Hematopoietic multipotent progenitor cell (in vitro differentiated cells): ENCODE results near the gene ST3GAL5. TPM values are rescaled to one million over a fixed set of nuclear protein-coding genes. Genes with fewer than 3 reads are reported as not detected.

Source experiments
- DNase-seq, 3 donors: peaks; one replicate each; pipeline ENCODE4 v3.0.0-alpha.2; 2011 to 2015; ENCODE audit warnings: low read depth in 2 of 3, low spot score in 2 of 3
- total RNA-seq: library from RNA; depleted of rRNA; stranded (reverse); fragments of >200 nt; gene quantifications from one replicate; pipeline ENCODE4 v1.2.3, GENCODE V29; 2012

ST3GAL5 gene
- total RNA-seq, 1 donor: 4.0 TPM

DNA sequence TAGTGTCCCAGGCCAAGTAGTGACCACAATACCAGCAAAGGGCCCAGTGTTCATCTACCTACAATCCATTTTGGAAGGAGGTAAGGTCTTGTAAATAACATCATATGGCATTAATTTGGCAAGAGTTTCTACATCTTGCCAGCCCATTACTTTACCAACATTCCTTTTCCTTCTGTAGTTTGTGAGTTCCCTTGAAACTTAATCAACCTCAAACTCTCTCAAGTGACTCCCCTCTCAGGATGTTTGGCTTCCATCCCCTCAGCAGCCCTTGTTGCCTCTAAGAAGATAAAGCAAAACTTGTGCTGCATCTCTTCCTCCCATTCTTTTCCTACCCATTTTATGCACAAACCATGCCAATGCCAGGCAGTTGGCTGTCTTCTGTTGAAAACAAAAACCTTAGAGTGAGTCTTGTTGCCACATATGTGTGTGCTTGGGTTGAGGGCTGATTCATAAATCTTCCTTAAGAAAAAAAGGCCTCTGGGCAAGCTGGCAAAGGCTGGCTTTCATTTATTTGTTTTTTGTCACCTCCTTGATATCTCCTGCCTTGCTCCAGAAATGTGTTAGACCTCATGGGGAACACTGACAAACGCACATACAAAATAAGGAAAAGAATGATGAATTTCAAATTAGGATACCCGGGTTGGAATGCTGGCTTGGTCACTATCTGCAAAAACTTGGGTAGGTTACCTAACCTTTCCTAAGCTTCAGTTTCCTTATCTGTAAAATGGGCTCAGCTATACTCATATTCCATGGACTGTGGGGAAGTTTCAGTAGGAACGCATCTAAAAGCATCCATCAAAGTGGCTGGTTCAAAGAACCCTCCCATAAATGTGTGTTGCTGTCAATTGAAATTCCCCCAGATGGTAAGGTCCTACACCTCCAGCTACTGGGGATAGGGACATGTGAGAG, 29.4 kb upstream of the ST3GAL5 start:
- DNase-seq: no peak

DNA sequence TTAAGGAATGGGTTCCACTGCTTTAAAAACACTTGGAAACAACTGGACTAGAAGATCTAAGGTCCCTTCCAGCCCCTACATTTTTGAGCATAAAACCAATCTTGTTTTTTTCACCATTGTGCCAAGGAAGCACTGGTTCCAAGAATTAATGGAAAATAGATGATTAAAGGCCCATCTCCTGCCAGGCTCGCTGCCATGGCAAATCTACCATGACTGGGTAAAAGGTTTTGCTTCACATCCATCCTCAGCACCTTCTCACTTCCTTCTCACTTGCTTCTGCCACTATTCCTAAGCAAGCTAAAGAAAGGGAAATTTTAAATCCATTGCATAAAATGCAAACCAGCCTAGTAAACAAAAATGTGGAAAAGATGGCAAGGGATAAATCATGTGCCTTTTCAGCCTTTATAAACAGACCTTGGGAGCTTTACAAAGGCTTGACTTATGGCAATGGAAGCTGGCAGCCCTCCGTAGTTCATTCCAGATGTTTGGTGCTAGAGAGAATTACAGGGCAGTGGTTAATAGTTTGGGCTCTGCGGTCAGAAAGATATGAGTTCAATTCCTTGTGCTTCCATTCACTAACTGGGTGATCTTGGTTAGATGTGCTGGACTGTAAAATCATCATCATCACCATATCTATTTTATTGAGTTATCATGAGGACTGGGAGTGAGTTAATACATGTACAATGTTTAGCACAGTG, 27.0 kb upstream of the ST3GAL5 start:
- no peak for DNase-seq

DNA sequence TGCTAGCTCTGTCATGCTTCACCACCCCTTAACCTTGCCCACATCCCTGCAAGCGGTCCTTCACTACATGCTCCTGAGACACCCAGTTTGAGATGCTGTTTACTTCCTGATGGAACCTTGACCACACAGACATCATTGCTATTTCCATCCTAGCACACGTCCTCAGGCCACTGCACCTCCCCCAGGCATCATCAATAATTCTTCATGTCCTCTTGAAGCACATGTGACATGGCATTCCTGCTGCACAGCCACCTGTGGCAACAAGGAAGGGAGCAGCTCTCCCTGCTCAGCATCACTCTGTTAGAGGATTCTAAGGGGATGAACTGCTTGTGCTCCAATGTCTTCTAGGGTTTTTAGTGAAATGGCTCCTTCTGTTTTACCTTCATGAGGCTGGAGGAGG, 26.1 kb upstream of the ST3GAL5 start:
- DNase-seq: no peak

DNA sequence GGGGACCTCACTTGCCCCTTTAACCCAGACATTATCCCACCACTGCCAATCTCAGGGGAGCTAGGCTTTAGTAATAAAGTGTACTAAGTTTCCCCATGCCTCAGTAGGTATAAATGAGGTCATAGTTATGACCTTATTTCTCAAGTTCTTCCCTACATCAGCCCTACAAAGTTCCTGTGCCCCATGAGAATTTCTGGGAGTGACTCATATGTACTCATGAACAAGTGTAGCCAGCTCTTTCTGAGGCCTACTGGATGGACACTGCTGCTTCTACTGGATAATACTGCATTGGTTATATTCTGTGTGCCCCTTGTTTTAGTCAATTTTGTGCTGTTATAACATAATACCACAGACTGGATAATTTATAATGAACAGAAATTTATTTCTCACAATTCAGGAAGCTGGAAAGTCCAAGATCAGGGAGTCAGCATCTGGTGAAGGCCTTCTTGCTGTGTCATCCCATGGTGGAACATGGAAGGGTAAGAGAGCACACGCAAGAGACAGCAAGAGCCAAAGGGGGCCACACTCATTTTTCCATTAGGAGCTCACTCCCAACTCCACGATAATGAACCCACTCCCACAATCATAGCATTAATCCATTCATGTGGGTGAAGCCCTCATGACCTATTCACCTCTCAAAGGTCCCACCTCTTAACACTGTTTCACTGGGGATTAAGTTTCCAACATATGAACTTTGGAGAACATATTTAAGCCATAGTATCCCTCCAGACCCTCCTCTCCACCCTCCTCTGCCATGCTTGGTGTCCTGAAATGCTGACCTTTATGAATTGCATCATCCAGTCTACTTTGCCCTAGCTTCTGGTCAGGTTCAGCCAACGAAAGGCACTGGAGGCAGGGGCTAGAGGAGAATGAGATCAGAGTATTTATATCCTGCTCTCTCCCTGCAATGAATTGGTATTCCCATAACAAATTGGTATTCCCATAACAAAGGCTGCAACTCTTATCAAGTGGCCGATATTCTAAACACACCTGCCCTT, 25.4 kb upstream of the ST3GAL5 start:
- no peak for DNase-seq

DNA sequence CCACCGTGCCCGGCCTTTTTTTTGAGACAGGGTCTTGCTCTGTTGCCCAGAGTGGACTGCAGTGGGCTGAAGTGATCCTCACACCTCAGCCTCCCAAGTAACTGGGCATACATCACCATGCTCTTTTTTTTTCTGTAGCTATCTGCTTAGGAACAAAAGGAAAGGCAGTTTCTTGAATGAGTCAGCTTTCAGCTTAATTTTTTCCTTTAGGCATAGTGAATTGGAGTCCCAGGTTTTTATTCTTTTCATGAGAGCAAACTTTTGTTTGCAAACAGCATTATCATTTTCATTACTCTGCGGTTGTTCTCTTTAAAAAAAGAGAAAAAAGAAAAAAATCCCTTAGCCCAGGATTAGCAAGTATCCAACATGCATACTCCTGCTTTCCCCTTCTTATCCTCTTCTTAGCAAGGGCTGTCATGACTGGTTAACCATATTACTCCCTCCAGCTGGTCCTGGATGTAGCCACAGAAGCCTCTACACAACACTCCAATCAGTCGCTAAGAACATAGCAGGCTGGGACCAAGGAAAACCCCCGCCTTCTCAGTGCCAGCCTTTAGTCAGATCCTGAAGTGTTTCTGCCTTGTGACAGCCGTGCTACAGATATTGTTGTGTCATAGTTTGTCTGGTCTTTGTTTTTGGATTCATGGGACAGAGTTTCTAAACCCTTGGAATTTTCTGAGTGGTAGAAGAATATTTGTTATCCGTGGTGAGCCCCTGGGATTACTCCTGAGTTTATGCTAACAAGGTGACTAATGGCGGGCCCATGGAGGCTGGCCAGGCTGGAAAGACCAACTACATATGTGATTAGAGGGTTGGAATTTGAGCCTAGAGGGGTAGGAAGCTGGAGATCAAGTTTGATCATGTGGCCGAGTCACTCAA, 23.3 kb upstream of the ST3GAL5 start:
- DNase-seq: no peak

DNA sequence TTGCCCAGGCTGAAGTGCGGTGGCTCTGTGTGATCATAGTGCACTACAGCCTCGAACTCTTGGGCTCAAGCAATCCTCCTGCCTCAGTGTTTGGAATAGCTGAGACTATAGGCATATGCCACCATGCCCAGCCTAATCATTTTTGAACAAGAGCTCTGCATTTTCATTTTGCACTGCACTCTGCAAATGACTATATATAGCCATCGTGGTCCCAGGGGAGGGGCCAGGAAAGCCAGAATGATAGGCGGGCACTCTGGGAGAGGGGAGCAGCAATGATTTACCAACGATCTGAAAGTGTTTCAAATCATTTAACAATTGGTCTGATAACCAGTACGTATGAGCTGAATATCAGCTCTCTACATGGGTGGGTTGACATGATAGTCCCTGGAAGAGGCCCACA, 22.3 kb upstream of the ST3GAL5 start:
- no peak for DNase-seq

DNA sequence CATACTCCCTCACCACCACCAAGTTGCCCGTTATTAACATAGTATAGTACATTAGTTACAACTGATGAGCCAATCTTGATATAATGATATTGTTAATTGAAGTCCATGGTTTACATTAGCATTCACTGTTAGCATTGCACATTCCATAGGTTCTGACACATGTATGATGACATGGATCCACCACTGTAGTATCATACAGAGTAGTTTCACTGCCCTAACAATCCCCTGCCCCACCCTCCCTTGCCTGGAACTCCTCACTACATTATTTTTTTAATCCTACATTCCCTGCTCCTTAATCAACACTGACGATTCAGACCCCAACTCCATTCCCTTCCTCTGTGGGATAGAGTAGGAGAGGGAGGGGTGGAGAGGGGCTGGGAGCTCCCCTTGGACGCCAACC, 20.2 kb upstream of the ST3GAL5 start:
- DNase-seq: no peak

DNA sequence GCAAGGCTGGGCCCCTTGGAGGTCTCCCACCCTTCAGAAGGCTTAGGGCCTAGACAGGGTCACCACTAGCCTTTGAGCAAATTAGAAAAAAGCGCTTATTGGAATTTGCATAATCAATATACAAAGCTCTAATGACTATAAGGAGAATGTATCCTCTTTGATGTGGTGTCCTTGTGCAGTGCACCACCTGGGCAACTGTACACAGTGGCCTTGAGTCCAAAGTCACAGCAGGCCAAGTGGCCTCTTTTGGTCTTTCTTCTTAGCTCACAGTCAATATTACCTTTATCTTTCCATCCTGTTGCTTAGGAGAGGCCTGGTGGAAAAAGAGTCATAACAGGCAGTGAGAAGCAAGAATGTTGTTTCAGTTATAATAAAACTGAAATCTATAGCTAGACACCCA, 19.7 kb upstream of the ST3GAL5 start:
- DNase-seq: no peak

DNA sequence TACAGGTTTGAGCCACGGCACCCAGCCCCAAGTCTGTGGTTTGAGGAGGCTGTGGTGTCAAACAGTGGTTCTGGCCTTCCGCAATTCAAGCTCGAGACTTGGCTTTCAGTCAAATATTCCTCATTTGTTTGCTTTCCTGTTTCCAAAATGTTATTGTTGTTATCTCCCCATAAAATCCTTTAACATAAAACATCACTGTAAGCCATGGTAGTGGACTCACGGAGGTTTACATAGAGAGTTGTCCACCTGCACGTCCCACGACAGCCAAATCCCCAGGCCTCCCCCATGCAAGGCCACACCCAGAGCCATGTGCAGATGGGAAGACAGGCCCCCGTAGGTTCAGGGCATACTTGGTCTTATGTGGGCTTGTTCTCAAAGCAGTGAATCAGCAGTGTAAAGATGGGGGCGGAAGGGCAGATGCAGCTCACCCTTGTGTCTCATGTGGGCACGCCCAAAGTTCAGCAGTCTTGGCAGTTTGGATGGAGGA, 18.9 kb upstream of the ST3GAL5 start:
- DNase-seq: peak in 1 of 3 donors; percentile 55

DNA sequence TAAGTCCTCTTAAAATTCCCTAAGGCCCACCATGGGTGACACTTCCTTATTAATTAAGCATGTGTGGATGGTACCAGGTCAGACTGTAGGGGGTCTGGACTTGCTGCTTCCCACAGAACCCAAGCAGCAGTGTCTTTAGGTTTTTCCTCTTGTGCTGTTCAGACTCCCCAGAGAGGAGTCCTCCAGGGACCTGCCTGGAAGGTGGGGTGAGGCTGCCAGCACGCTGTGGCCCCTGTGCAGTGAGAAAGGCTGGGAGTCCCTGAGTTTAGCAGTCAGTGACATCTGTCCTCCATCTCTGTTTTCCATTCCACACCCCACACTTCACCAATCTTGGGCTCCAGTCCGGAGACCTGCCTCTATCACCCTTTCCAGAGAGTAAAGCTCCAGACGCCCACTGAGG, 18.0 kb upstream of the ST3GAL5 start:
- no peak for DNase-seq

DNA sequence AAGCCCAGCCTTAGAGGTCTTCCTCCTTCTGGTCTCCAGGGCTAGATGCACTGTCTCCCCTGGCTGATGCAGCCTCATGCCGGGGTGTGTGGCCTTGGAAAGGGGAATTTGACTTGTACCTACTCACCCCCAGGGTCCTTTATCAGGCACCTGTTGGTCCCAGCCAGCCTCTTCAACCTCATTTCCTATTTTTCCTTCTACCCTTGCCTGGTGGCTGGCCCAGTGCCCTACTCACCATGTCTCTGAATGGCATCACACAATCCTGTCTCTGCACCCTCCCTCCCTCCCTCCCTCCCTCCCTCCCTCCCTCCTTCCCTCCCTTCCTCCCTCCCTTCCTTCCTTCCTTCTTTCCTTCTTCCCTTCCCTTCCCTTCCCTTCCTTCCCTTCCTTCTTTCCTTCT, 17.1 kb upstream of the ST3GAL5 start:
- no peak for DNase-seq

DNA sequence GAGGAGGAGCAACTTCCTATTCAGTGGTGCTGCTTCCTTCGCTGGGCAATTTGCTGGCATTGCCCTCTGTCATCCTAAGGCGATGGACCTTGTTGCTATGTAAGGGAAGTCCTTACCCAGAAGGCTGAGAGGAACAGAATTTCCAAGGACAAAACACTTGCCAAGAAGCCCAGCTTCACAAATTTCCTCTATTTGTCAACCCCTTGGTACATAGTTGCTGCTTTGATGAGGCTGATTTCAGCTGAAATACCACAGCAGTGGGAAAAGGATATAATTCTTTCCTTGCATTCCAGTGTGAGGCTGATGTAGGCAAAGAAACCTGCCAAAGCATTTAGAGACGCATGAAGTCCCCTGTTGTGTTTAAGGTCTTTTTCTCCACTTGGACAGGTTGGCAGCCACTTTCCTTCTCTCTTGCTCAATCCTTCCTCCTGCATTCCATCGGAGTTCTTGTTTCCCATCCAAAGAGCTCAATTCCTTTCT, 16.4 kb upstream of the ST3GAL5 start:
- no peak for DNase-seq

DNA sequence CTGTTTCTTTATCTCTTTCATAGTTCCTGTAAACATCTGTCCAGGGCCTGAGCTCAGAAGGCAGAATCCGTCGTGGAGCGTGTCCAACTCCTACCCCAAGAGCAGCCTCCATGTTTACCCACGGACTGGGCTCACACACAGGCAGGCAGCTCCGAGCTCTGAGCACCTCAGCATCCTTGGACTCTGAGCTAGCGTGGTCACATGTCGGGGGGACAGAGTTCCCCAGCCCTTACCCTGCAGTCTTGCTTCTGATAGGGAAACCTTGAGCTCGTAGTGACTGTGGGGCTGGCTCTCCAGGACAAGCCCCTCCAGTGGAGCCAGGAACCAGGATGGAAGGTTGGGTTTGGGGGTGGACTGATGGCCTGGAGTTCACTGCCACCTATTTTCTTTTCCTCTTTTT, 15.1 kb upstream of the ST3GAL5 start:
- no peak for DNase-seq

DNA sequence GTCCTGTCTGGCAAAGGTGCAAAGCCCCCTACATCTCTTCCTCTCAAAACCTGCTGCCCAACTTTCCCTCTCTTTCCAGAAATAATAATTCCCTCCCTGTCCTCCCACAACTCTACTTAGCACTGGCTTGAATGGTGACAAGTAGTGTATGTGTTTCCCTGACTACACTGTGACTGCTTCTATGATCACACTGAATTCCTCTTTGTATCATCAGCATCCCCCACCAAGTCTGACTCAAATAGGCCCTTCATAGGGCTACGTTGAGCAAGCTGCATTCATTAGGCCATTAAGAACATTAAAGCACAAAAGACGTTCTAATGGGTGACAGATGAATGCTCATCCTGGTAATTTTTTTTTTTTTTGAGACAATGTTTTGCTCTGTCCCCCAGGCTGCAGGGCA, 13.7 kb upstream of the ST3GAL5 start:
- no peak for DNase-seq

DNA sequence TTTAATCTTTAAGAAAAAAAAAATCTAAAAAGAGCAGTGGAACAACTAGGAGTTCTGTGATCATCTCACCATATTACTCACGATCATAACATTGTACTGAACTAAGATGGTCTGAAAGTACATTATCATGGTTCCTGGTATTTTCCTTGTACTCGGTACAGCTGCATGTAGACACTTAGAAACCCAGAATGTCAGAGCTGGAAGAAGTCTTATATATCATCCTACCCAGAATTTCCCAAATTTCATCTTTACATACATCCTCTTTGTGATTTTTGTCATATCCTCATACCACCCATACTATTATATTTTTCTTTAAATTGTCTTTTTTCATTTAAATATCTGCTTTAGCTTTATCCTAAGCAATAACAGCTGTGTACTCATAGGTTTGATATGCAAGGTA, 12.4 kb upstream of the ST3GAL5 start:
- DNase-seq: no peak

DNA sequence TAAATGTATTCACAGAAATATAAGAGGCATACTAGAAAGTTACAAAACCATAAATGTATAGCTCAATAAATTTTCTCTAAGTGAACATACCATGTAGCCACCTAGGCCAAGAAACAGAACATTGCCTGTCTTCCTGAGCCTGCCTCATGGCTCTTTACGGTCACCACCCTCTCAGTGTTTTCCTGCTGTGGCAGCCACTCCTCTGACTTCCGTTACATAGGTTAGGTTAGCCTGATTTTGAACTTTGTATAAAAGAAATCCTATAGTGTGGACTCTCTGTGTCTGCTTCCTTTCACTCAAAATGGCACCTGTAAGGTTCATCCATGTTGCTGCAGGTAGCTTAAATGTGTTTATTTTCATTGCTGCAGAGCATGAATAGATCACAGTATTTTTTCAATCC, 11.6 kb upstream of the ST3GAL5 start:
- no peak for DNase-seq

DNA sequence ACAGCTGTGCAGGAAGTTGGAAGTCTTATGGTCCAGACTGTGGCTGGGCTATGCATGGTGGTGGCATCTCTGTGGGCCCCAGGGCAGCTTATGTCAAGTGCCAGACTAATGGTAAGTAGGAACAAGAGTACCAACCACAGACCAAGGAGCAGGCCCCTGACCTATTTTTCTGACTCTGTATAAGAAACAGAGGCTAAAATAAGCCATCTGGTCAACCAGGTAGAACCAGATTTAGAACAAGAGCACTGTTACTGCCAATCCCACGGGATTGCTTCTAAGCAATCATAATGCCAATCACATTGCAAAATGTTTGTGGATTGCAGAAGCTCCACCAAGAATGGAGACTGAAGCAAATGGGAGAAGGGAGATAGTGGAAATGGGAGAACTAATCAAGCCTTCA, 11.1 kb upstream of the ST3GAL5 start:
- no peak for DNase-seq

DNA sequence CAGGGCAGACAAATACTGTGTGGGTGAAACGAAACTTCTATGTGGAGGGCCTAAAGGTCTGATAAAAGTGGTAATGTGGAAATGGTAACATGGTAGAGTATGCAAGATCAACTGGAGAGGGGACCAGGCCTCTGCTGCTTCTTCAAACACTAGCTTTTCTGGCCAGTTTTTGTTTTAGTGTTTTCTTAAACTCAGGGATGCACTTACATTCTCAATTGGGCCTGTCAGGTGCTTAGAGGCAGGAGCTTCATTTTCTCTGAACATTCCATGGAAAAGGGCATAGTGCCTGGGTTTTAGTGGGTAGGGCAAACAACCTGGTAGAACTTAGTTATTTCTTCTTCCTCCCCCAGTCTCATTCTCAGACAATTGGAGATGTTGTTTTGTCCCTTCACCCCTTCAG, 10.5 kb upstream of the ST3GAL5 start:
- DNase-seq: no peak

DNA sequence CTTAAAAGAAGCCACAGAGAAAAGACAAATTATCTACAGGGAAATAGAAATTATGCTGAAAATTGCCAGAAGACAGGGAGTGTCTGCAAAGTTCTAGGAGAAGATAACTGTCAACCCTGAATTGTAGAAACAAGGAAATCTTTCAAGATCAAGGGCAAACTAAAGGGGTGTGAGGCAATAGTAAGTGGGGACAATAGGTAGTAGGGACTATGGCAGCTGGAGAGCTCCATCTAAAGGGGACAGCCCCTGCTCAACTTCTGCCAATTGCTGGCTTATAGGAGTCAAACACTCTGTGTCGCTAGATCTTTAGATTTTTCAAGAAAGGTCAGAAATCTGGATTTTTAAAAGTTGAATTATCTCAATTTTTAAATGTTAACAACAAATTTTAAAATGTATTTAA, 10.1 kb upstream of the ST3GAL5 start:
- DNase-seq: no peak
